HG03575 (cell line): Measurements from ENCODE around the gene PNLIPRP2.

Experiments used
- ATAC-seq: cut with Tn5 transposase; IDR thresholded peaks from one replicate; pipeline ENCODE4 v1.9.1; 2021; ENCODE audit not compliant: unreplicated experiment, insufficient number of reproducible peaks, low FRiP score; ENCODE audit errors: extremely low read depth

PNLIPRP2 gene

GRCh38 chr10:116620423-116621400 is at the start of gene PNLIPRP2:
PNLIPRP2 (plus strand) TSS chr10:116620953.
- no peak for ATAC-seq

DNA sequence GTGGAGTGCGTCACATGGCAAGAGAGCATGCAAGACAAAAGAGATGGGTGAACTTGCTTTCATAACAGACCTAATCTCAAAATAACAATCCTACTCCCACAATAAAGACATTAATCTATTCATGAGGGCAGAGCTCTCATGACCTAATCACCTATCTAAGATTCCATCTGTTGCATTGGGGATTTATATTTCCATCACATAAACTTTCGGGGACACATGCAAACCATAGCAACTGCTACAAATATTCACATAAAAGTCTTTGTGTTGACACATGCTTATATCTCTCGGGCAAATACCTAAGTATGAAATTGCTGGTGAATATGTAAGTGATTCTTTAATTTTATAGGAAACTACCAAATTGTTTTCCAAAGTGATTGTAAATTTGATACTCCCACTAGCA is 46.0 kb upstream of the PNLIPRP2 start:
- ATAC-seq: no peak

DNA sequence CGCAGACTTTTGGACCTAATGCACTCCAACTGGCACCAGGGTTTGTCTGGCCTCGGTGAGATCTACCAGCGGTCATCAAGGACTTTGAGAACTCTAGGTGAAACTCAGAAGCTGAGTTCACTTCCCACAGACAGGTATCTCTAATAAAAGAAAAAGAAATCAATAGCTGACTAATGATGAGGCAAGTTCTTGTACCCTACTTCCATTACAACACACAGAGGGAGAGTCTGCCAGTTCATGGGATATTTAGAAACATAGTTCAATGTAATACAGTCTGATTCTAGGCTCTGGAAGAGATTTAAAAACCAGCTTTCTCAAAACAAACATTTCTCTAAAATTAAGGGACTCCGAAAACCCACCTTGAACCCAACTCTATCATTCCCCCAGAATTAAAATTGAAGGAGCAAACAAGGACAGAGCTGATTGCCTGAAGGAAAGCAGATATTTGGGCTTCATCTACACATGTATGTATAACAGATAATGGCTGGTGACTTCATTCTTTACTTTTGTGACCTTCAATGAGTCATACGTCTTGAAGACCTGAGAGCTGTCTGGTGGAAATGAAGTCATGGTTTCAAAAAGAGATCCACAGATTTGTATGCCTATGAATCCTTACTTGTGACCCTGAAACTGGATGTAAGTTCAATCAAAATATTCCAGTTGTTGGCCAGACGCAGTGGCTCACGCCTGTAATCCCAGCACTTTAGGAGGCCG is 32.7 kb upstream of the PNLIPRP2 start:
- no peak for ATAC-seq

GRCh38 chr10:116588995-116589394 is 31.8 kb upstream of the PNLIPRP2 start:
- no peak for ATAC-seq

GRCh38 chr10:116589926-116590325 is 30.8 kb upstream of the PNLIPRP2 start:
- no peak for ATAC-seq

GRCh38 chr10:116590590-116591444 is 29.9 kb upstream of the PNLIPRP2 start, which contains the start of gene PNLIPRP1:
PNLIPRP1 (plus strand) TSS chr10:116590959; CDS start chr10:116591130, 171 bp downstream.
- no peak for ATAC-seq

GRCh38 chr10:116593139-116593740 is 27.5 kb upstream of the PNLIPRP2 start:
- ATAC-seq: no peak

DNA sequence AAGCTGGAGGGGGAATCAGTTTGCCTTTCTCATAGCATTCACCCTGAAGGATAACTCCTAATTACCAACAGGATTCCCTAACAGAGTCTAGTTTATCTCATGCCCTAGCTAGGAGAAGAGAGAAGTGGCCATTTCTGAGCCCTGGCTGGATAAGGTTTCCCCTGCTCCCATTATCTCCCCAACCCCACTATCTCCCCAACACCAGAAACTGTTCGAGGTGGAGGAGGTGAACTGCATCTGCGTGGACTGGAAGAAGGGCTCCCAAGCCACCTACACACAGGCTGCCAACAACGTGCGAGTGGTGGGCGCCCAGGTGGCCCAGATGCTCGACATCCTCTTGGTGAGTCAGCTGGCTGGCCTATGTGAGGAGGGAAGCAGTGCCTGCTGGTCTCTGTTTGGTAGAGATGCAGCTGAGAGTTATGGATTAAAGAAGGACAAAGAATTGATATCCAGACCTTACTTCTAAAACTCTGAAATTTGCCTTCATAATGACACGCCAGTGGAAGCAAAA is 26.2 kb upstream of the PNLIPRP2 start:
- no peak for ATAC-seq

DNA sequence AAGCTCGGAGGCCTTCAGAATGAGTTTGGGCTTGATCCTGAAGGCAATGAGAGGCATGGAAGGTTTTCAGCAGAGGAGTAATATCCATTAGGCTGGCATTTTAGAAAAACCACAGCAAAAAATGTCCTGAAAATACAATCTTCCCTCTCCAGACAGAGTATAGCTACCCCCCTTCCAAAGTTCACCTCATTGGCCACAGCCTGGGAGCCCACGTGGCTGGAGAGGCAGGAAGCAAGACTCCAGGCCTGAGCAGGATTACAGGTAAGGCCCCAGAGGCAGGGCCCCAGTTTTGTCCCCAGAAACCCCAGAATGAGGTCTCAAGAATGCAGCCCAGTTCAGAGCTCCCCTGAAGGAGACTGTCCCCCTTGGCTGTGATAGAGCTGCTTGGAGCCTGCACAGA is 24.7 kb upstream of the PNLIPRP2 start:
- no peak for ATAC-seq

DNA sequence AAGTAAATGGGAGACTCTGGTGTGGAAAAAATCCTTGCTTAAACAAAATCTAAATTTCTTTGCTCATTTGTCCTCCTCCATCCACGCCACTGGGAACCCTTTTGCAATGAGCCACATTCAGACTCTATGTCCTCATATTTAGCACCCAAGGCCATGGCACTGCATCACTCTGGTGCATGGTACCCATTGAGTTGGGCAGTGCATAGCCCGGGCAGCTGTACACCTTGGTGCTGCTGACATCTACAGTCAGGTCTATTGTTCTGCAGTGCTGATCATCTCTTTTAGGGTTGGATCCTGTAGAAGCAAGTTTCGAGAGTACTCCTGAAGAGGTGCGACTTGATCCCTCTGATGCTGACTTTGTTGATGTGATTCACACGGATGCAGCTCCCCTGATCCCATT is 23.2 kb upstream of the PNLIPRP2 start:
- no peak for ATAC-seq

- ATAC-seq: no peak
Observed at GRCh38 chr10:116598329-116598728, 22.4 kb upstream of the PNLIPRP2 start.

GRCh38 chr10:116599991-116600390 is 20.8 kb upstream of the PNLIPRP2 start:
- ATAC-seq: no peak

DNA sequence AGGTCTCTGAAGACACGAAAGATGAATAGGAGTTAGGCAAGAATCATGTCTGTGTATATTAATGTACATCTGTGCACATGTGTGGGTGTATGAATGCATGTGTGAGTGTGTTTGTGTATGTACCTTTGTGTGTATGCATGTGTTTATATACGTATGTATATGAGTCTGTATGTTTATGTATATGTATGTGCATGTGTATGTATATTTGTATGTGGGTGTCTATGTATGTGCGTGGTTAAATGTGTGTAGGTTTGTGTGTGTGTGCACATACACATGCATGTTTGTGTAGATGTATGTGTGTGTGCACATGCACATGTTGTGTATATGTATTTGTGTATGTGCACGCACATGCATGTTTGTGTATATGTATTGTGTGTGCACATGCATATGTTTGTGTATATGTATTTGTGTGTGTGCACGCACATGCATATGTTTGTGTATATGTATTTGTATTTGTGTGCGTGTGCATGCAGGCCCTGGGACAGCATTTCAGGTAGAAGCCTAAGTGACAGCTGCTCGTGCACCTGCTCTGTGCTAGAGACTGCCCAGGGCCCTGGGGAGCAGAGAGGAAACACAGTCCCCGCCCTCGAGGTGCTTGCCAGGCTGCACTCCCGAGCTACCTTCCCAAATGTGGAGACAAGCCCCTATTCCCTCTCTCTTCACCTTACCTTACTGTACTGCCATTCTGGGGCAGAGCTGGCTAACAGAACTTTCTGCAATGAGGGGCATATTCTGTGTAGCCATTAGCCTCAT is 17.9 kb upstream of the PNLIPRP2 start:
- no peak for ATAC-seq

DNA sequence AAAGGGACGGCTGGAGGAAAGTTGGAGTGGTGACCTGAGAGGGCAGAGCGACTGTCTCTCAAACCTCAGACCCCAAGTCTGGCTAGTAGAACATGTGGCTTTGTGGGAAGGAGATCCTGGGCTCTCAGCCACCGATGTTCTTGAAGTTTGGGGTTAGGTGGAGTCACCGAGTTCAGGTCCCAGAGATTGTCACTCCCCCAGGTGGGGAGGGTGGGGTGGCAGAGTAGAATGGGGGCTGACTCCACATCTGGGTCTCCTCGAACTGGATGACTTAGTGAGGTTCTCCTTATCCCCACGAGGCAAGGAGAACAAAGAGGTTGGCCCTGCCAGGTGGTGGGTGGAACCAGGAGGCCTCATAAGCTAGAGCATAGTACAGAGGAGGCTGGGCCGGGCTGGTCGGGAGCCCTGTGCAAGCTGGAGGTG is 14.7 kb upstream of the PNLIPRP2 start:
- no peak for ATAC-seq

GRCh38 chr10:116607336-116607735 is 13.4 kb upstream of the PNLIPRP2 start:
- no peak for ATAC-seq

- no peak for ATAC-seq
Observed at GRCh38 chr10:116608686-116609594, 11.8 kb upstream of the PNLIPRP2 start.
